Activated CD8-positive, alpha-beta memory T cell treated with anti-CD3 and anti-CD28 coated beads, Interleukin-2, amount 50 U/mL, for 24 hours (primary cell): Measurements from ENCODE around the gene FLOT1.

Experiments used
- DNase-seq: peaks from one replicate; pipeline ENCODE4 v3.0.0-alpha.2; 2020; ENCODE audit errors: extremely low read depth

The FLOT1 gene

DNA sequence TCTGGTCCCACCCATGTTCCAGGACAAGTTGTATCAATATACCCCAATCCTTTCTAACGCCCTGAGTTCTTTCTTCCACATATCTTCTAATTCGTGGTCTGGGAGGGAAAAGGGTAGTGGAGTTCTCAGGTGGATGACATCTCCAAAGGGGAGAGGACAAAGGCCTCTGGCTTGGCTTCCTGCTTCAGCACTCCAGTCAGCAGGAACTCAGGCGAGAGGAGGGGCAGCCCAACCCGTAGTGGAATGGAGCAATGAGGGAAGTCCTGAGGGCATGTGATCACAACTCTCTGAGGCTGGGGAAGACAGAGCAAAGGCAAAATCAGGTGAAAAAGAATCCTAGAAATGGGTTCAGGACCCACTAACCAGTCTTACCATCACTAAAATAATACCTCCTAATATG lies 42.1 kb downstream of the FLOT1 start:
- no peak for DNase-seq

DNA sequence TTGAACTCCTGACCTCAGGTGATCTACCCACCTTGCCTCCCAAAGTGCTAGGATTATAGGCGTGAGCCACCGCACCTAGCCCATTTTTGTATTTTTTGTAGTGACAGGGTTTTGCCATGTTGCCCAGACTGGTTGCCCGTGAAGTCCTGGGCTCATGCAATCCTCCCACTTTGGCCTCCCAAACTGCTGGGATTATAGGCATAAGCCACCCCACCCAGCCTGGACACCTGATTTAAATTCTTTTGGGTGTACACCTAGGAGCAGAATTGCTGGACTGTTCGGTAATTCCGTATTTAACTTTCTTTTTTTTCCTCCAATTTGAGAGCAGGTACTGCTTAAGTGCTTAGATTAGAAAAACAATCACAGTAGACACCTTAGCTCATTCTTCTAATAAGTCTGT lies 46.1 kb downstream of the FLOT1 start:
- no peak for DNase-seq

DNA sequence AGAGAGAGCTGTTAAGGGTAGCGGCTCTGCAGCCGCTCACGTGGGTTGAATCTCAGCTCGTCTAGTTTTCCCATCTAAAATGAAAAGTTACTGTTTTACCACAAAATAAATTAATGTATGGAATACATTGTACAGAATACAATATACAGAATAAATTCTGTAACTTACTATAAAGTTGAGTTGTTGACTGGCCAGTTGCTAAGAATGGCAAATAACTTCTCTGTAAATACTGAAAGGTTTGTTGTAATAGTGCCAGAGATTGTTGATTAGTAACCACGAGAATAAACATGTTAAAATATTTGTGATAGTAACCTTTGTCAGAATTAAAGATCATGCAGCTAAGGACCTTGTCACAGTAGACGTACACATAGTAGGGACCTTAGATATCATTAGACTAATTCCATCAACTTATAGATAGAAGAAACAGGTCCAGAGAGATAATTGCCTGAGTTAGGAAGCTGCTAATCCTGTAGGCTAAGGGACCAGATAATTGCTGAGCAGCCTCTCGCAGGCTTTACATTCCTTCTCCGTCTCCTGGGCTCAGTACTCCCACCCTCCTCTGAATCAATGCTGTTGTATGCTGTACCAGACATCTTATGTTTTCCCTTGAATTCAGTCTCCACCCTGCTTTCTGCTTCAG lies 51.2 kb downstream of the FLOT1 start:
- no peak for DNase-seq

DNA sequence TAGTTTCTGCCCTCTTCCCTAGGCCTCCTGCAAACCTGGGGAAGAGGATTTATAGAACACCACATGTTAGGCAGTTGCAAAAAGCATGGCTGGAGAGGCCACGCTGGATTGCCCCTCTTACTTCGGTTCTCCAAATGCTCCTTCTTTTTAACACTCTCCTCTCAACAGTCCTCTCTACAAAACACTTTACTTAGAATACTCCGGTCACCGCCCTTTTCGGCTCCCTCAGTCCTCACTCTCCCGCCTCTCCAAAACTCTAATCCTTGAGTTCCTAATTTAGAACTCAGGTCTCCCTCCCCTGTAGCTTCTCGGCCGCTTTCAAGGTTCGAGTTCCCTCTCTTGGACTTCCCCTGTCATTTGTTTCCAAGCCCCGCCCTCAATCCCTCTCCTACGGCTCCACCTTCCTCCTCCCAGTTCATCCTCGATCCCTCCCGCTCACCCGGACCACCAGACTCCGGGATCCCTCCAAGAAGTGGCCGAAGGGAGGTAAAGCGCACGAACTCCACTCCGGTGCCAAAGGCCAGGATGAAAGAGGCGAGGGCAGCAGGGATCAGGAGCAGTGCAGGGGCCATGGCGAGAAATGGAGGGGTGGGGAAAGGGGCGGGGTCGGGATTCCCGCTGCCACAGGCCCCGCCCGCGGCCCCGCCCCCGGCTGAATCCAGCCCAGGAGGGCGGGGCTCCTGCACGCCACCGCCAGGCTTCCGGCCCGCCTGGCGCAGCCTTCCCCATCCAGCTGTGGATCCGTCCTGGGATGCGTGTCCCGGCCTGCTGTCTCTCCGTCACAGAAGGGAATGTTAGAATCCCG lies 51.9 kb downstream of the FLOT1 start, which contains the start of gene NRM:
Gene NRM (minus strand): TSS at position 582 of the 805 bp plus-strand sequence. CDS start 10 bp downstream, at position 572.
- no peak for DNase-seq

DNA sequence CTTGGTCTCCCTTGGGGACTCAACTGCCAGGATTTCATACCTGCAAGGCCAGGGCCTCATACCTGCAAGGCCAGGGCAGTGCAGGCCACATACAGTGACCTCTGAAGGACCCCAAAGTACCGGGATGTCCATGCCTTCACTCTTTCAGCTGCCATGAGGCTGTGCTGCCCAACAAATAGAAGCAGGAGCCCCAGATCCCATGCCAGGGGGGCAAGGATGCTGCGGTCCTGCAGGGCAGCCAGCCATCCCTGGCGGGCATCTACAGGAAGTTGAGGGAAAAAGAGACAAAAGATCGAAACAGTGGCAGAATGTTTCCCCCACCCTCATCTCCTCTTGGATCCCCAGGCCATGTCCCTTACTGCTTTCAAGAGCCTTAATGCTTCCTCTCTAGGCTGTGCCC lies 52.5 kb downstream of the FLOT1 start:
- no peak for DNase-seq

DNA sequence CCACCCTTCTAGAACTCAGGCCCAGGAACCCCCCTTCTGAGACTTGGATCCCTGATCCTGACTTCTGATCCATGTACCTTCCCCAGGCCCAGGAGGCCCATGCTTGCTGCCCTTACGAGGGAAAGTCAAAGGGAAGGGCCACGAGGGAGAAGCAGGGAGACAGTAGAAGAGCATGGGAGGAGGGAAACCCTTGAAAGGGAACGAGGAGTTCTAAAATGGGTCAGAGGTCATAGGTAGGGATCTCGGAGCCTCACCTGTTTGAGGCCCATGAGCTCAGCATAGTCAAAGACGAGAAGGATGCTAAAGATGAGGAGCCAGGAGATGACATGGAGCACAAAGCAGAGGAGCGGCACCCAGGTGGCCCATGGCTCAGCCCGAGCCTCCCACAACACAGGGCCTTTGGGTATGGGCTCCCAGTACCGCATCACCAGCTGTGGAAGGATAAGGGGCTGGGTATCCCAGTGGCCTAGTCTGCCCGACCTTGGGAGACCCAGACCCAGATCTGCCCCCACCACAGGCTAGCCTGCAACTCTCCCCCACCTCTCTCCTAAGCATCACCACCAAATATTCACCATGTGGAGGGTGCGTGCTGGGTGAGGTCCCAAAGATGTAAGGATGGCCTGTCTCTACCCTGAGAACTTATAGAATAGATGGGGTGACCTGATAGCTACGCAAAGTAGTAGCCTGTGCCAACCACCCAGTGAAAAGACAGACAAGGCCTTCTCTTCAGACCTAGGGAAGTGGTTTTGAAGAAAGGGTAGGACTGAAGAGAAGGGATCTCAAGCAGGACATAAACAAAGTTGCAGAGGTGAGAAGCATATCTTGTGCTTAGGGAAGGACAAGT lies 53.2 kb downstream of the FLOT1 start:
- DNase-seq: no peak

DNA sequence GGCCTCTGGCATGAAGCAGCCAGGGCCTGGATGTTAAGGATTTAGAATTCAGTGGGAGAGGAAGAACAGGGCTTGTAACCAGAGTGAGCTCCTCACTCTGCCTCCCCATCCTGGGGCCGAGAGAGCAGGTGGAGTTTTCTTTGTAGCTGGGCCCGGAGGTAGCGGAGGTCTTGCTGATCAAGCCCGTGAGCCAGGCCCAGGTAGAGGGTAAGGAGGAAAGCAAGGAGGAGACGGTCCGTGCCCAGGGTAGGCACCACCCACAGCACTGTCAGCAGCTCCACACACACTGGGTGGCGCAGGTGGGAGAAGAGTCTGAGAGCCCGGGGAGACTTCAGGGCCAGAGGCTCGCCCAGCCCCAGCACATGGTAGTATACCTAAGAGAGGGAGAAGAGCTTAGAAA lies 53.9 kb downstream of the FLOT1 start:
- no peak for DNase-seq

DNA sequence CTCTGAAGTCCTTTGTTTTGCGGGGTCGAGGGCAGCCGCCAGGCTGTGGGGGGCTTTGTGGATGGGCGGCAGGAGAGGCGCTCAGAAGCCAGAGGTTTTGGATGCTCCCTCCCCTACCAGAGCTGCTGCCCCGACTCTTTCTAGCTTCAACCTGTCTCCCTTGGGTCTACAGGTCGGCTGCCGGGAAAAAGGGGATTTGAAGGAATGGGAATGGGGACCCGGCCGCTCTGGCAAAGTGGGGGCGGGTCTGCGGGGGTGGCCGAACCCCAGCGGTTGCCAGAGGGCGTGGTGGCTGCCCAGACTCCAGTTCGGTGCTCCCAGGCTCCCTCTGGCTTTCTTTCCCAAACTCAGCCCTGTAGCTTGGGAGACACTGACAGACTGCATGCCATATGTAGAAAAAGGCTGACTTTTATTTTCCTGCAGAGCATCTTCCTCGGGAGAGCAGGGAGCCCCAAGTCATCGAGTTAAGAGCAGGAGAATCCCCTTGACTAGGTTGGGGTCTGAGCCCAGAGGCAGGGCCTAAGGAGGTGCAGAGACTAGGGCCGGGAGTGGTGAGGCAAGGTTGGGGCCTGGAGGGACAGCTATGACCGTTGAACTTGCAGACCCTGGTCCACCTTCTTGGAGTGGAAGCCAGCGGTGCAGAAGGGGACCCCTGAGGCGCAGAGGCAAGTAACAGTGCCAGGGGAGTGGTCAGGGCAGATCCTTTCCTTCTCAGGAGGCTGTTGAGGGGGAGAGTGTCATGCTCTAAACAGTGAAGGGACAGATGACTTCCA lies 54.6 kb downstream of the FLOT1 start:
- DNase-seq: no peak

DNA sequence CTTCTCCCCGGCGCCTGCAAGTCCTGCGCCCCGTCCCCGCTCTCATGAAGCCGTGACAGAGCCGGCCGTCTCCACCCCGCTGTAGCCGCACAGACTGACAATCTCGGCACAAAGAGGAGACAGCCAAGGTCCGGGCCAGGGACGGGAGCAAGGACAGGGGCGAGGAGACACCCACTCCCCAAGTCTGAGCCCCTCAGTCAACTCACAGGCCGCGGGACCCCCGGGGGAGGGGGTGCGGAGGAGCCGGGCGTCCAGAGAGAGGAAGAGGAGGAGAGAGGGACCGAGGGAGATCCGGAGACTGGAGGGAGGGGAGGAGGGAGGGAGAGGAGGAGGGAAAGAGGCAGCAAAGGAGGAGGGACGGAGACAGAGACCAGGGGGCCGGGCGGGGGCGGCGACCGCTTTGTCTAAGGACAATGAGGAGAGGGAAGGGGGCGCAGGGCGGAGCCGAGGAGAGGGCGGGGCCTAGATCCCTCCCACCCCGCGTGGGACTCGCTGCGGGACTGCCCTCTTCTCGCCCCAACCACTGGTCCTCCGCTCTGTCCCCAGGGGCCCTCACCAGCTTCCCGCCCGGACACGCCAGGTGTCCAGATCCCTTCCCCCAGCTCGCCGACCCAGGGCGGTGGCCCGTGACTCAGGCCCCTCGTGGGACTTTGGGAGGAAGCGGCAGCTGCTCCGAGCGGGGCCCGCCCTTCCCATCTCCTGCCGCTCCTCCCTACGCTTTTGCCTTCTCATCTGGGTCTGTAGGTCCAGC lies 55.4 kb downstream of the FLOT1 start:
- peak; percentile 64 for DNase-seq

DNA sequence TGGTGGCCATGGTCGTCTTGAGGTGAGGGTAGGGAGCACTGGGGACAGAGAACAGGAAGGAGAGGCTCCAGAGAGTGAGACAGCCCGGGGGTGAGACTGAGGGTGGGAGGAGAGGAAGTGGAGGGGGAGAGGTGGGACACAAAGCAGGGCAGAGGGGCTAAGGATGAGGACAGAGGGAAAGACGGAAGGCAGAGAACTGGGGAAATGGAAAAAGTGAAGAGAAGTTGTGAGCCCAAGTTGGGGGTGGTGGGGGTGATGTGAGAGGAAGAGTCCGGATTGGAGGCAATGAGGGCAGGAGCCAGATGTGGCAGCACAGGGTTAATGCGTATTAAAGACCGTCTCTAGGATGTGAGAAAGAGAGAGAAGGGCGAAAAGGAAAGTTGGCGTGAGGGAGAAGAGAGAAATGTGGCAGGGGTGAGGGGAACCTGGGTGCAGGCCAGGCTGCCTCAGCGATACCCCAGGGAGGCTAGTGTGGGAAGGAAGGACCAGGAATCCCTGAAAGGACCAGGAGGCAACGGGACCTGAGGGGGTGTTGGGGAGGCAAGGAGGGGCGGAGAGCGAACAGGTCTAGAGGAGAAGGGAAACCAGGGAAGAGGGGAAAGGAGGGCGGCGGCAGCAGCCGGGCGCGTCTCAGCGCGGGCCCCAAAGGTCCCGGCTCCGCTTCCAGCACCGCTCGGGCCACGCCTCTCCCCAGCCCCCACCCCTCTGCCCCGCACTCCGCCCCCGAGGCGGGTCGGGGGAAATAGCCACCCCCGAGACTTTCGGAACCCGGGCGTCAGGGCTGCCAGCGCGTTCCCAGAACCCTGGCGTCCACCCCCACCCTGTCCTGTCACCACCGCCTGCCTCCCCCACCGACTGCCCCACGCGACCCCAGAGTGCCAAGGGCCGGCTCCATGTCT lies 56.2 kb downstream of the FLOT1 start, which contains the start of gene PPP1R18:
Gene PPP1R18 (minus strand): TSS at position 637 of the 899 bp plus-strand sequence. CDS start 627 bp downstream, at position 10.
- peak; percentile 59 for DNase-seq

DNA sequence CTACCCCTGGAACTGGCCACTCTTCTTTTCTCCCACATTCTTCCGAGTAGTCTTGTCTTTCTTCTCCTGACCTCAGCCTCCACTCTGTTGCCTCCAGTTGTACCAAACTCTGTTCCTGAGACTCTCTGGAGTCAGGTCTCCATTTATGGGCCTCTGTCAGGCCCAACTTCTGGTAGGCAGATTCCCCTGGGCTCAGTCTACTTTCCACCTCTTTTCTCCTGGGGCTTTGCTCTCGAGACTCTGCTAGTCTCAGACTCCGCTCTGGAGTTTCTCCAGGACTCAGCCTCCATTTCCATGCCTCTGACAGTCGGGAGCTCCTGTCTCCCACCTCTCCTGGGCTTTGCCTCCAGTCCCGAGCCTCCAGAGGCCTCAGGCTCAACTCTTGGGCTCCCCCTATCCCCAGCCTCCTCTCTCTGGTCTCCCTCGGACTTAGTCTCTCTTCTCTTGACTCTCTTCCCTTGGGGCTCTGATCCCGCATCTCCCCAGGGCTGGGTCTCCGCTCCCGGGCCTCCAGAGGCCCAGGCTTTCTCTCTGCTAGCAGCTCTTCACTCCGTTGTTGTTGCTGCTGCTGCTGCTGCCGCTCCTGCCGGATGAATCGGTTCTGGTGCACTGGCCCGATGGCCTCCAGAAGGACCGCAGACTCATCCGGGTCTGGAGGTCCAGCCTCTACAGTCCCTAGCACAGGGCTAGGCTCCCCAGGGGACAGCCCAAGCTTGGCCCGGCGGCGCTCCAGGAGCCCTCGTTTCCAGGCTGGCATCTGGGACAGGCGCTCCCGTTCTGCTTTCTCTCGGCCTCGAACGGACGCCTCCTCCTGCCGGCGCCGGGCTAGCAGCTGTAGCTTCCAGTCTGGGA lies 57.1 kb downstream of the FLOT1 start:
- no peak for DNase-seq

DNA sequence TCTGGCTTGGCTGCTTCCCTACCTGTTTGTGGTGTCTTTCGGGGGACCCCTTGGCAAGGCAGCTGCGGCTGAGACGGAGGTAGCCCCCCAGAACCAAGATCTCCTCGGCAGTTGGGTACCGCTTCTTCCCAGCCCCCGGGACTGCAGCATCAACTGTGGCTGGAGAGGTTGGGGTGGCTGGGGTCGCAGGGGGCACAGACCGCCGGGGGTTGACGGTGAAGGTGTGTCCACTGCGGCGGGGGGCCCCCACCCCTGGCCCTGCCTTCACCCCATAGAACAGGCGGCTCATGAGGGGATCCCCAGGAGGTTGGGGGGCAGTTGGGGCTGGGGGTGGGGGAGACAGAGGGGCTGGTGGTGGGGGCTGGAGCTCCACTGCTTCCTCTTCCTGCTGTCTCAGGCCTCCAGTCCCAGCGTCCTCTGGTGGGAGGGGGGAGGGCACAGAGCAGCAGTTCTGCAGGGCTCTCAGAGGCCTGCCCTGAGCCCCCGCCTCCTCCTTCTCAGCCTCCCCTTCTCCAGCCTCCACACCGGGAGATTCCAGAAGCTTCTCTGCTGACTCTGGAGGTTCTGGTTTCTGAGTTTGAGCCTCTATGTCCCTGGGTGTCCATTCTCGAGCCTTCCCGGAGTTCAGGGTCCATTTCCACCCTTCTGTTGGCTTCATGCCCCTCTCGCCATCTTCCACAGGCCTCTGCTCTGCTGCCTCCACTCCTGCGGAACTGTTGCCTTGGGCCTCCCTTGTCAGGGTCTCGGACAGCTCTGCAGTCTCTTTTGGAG lies 57.9 kb downstream of the FLOT1 start:
- DNase-seq: no peak

DNA sequence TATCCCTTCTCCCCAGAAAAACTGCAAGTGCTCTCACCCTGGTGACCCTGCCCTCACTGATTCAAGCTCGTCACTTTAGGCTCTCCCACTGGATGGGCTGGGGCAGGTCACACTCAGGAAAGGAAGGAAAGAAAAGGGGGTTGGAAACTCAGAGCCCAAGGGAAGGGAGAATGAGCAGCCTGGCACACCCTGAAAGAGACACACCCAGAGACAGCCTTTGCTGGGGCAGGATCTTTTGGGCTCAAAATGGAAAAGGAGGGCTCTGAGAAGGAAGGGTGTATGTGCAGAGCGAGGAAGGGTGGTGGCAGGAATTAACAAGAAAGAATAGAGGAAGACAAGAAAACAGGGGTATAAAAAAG lies 58.5 kb downstream of the FLOT1 start:
- no peak for DNase-seq

DNA sequence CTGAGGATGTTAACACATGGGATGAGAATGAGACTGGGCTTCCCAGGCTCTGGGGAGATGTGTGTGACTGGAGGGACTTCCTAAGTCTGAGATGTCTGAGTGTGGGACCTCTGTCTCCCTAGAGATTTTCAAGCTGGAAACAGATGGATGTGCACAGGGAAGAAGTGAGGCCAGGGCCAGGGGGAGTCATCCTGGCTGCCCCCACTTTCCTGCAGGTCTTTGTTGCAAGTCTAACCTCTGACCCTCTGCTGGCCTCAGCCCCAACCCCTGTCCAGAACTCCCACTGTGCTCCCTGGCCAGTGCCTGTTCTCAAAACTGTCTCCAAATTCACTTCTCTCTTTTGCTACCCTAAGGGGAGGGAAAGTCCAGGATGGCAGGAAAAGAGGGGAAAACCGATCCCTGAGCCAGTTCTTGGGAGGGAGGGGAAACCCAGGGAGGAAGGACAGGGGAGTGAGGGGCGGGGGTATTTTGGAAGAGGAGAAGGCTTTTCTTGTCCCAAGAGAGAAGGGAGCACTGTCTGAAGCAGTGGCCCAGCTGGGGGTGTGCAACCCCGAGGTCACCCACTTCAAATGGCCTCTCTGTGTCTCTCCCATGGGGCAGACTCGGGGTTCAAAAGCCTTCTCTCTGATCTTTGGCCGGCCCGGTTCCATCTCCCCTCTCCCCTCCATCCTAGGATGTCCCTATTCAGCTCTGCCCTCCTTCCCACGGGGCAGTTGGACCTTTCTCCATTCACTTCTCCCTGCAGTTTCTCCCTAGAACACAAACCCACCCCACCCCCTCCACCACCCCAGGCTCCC lies 59.1 kb downstream of the FLOT1 start:
- no peak for DNase-seq

DNA sequence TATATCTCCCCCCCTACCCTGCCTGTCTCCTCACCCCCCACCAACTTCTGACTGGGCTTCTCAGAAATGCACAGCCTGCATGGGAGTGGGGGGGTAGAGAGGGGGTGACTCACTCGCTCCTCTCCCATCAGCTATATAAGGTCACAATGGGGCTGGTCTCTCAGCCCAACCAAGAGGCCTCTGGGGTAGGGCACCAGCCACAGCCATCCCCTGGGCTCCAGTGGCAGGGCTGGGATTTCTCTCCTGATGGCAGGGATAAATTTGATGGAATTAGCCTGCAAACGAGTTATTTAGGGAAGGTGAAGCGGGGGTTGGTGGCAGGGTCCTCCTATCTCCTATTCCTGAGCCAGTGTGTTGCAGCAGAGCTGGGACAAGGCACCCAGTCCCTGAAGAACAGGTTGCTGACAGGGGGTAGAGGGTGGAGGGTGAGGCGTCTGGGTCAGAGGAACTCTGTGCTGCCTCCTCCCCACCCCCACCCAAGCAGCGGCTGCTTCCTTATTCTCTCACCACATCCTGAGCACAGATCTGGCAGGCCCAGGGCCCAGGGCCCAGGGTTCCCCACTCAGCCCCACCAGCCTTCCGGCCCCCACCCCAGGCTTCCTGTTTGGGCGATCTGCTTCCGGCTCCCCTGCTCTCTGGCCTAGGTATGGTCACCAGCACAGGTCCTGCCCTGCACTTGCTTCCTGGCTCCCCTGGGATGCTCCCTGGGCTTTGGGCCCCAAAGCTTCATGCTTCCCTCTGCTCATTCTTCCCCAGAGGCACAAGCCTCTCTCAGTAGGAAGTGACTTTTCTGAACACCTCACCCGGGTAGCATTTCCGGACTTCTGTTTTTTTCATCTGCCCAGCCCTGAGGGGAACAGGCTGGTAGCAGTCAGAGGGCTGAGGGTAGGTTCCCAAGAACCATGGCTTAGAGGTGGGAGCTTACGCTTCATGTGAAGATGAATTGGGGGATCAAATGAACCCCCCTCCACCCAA lies 60.1 kb downstream of the FLOT1 start:
- peak; percentile 71 for DNase-seq

DNA sequence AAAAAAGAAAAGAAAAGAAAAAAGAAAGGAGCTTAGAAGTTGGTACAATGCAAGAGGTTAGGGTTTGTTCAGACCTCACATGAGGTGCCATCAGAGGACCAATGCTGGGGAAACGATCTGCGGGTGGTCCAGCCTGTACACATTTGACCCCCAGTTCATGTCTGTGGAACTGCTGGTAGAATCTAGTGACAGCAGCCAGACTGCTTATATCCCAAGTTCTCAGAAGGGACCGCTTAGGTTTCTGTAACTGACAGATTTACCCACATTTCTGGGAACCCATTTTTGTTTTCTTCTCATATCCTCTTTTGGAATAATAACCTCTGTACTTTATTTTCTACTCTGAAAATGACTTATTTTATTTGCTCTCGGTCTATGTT lies 60.7 kb downstream of the FLOT1 start:
- DNase-seq: no peak
